GM19099 (cell line): ENCODE results near the gene AFAP1.

Experiments
- POLR2A ChIP-seq: IDR thresholded peaks from 3 replicates; pipeline ENCODE4 v1.6.1; 2011; ENCODE audit warnings: low read depth; ENCODE audit not compliant: insufficient read length; ENCODE audit errors: extremely low read depth

Gene AFAP1

DNA sequence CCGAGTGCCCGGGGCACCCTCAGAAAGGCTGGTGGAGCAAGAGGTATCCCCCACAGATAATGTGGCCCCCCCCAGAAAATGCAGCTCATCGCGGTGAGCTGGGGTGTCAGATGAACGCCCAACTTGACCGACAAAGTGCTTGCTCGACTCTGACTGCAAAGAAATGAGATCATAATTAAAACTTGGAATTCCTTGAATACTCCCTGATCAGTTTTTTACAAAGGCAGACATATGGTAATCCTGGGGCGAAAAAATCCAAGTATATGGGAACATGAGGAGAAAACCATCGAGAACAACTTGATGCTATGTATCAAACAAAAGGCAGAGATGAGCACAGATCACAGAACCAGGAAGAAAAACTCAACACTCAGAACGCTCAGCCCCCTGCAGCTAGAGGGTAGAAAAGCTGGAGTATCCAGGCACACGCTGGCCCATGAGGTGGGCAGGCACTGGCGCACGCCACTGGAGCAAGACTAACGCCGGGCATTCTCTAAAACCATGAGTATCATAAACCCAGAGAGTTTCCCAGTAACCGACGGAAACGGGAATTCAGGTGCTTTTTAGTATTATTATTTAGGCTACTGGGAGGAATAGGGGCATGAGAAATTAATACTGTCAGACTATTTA, 127.3 kb downstream of the AFAP1 start:
- TF ChIP-seq POLR2A, result no peak

DNA sequence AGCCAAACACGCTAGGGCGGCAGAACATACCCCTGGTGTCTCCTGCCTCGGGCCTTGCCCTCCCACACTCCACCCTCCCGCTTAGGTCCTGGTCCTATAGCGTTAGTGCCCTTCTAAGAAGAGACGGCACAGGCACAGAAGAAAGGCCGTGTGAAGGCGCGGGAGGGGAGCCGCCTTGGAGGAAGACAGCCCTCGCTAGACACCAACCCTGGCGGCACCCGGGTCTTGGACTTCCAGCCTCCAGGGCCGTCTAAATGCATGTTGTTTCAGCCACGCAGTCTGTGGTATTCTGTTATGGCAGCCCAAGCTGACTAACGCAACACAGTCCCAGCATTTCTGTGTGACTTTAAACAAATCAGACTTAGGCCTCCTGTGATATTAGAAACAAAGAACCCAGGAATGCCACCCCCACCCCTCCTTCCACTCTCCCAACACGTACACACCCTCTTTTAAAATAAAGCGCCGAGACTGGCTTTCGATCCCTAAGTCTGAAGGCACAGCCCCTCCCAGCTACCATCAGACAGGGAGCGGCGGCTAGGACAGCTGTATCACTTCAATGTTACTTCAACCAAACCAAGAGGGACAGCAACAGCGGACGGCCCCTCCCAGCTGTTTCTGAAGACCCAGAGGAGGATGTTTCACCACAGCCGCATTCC, 128.0 kb downstream of the AFAP1 start:
- TF ChIP-seq POLR2A, result no peak

DNA sequence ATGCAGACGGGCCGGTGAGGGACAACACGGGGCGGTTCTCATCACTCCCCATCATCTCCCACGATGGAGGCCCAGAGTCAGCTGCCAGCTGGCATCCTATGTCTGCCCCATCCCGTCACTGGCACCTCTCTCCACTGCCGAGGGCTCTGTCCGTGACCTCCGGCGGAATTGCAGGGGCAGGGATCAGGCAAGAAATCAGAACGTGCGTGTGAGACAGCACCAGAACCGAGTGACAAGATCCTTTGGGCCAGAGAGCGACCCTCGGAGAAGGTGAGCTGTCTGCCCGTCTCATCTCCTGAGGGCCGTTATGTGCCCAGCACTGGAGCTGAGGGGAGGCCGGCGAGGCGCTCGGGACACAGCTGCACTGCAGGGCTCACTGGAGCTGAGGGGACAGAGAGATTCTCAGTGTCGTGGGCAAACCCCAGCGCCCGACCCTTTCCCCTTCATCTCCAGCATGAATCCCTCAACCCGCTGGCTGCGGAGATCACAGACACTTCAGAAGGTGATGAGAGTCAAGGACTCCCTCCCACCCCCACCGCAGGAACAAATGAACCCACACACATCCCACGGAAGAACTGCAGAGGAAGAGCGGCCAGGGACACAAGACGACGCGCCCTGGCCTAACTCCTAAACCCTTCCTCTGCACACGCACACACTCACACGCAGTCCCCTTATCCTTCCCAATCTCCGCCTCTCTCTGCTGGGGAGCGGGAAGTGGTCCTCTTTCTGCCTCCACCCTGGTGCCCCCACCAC, 128.7 kb downstream of the AFAP1 start:
- TF ChIP-seq POLR2A, result no peak

DNA sequence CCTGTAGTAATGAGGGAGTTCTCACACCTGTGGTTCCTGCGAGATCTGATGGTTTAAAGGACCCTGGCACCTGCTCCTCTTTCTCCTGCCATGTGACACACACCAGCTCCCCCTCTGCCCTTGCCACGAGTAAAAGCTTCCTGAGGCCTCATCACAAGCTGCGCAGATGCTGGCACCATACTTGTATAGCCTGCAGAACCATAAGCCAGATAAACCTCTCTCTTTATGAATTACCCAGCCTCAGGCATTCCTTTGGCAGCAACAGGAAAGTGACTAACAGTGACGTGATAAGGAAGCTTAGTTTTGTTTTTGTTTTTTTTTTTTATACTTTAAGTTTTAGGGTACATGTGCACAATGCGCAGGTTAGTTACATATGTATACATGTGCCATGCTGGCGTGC, 130.9 kb downstream of the AFAP1 start:
- TF ChIP-seq POLR2A, result no peak

DNA sequence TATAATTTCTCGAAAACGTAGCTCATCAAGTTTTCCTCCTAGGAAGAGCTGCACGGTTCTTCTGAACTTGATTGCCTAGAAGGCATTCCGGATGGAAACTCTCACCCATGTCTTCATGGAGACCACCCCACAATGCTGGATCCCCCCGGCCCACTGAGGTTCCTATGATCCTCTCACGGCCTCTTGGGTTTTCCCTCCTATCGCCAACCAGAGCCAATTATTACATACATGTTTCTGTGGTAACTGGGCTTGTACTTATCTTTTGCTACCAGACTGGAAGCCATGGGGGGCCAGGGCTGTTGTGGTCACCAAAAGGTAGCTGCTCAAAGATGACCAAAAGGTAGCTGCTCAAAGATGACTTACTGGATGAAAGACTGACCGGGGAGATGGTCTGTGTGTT, 131.5 kb downstream of the AFAP1 start:
- TF ChIP-seq POLR2A, result no peak

DNA sequence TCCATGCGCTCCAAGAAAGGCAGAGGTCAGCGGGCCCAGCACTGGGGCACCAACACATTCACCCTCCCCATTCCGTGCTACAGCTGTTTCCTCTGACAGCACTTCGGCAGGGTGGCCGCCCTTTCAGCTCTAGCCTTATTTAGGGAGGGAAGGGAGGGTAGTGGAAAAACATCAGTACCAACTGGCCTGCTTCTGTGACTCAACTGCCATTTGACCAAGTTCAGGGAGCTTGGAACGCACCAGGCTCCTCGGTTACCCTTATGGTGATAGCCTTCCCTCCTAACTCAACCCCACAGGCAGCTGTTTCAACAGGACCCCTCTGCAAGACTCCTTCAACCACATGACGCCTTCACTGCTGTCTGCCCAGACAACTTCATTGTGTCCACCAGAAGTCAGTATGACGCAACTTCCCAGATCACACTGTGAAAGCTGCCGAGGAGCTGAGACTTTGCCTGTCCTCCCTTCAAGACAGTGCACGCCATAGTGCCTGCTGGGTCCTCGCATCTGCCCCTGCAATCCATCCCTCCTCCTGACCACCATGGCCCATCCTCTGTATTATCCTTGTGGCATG, 132.2 kb downstream of the AFAP1 start:
- no peak for TF ChIP-seq POLR2A

DNA sequence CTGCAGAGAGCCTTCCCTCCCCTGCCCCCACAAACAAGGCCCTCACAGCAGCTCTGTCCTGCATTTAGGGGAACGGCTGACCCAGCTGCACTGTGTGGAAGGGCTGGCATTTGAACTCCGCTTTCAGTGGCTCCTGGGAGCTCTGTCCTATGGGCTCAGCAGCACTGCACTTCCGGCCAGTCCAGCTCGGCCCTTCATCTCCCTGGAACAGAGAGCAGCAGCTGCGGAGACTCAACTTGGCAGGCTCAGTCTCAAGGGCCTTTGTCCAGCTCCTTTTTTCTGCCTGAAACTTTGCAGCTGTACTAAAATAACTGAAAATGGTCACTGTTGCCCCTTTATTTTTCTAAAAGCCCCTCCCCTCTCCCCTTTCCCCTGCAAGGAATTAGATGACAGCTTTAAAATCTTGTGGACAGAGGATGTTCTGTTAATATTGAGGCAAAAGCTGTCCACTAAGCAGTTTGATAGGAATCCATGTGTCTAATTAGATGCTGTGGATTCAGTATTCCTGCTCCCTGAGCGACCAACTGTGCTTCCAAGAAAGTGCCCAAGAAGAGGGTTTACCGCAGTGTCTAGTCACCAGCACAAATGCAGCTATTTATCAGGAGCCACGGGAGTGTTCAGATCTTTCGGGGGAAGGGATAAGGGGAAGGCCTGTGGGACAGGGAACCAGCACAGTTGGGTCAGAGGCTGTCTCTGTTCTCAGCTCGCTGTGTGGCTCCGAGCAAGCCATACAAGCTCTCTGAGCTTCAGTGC, 133.1 kb downstream of the AFAP1 start:
- no peak for TF ChIP-seq POLR2A

DNA sequence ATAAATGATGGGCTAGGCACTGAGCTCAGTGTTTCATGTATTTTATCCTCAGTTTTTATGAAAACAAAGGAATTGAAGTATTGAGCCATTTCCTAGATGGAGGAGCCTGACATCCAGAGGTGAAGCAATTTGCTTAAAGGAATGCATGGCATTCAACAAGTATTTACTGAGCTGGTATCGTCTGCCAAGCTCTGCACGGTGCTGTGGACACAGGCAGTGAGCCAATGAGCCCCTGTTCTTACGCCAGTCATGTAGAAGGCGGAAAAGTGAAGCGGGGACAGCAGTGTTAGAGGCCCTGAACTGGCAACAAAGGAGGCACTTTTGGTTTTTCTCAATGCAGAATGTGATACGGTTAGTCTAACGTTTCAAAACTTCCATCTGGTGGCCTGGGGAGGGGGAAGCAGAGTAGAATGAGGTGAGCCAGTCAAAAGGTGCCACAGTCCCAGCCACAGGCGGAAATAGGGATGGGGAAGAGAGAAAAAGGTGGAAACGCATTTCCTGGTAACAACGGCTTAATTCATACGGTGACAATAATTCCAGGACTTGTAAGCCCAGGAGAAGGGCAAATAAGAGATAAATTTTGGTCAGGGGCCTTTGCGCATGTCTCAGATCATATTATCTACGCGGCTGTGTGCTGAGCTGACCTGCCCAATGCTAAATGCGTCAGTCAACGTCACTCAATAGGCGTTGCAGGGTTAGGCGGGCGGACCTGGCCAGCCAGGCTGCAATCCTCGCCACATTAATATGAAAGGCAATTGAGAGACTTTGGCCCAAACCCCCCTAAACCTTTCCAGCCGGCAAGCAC, 133.9 kb downstream of the AFAP1 start:
- no peak for TF ChIP-seq POLR2A

DNA sequence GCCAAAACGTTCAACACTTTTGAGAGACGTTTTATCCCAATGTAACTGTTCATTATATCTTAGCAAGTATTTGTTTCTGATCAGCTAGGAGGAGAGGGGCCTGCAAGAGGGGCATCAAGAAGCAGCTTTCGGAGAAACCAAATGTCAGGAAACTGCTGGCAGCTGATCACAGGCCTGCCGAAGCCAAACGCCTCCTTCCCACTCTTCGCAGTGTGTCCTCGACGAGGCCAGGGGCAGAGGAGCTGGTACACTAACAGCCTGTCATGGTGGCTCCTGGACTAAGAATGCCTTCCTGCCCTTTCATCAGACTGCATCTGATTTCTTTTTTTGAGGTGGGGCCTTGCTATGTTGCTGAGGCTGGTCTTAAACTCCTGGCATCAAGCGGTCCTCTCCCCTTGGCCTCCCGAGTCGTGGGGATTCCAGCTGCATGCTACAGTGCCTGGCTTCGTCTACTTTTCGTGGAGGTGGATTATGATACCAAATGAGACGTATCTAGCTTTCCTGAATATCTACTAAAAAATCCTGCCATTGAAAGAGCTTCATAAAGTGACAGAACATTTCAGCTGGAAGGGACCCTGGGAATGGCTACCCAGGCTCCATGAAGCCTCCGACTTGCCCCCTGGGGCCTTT, 134.8 kb downstream of the AFAP1 start:
- TF ChIP-seq POLR2A, result no peak

DNA sequence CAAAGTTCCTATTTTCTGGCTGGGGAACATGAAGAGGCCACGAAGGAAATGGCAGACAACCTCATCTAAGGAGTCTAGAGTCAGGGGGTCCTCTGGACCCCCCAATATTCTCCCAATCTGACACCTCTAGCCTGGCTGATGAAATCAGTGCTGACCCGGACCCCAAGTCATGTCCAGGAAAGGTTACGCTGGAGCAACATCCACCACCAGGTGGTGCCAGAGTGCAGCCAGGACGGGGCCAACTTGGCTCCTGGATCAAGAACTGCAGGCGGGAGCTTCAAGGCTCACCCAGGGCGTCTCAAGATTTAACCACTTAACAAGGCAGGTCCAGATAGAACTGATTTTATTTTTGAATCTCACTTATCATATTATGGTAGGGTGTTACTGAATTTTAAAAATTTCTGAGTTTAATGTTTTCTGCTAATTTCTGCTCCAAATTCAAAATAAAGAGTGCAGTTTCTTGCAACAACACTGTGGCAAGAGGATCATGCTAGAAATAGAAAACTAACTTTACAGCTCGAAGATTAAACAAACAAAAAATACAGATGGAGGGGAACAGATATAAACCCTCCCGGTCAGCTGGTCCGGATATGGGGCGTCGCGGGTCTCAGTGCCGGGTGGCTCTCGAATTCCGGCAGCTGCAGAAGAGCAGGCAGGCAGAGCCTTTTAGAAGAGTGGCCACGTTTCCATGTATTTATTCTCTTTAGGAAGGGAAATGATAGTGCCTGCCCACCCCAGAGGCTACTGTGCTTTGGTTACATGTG, 135.5 kb downstream of the AFAP1 start:
- TF ChIP-seq POLR2A, result no peak

DNA sequence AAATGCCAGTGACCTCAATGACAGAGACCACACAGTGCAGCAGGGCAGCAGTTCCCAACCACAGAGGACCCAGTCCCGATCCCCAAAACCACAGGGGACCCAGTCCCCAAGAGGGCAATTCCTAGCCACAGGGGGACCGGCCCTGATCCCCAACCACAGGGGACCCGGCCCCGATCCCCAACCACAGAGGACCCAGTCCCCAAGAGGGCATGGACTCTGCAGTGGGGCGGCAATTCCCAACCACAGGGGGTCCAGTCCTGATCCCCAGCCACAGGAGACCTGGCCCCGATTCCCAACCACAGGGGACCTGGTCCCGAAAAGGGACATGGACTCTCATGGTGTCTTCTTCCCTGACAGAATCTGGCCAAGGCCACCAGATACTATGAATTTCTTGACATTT, 136.3 kb downstream of the AFAP1 start:
- TF ChIP-seq POLR2A, result no peak

DNA sequence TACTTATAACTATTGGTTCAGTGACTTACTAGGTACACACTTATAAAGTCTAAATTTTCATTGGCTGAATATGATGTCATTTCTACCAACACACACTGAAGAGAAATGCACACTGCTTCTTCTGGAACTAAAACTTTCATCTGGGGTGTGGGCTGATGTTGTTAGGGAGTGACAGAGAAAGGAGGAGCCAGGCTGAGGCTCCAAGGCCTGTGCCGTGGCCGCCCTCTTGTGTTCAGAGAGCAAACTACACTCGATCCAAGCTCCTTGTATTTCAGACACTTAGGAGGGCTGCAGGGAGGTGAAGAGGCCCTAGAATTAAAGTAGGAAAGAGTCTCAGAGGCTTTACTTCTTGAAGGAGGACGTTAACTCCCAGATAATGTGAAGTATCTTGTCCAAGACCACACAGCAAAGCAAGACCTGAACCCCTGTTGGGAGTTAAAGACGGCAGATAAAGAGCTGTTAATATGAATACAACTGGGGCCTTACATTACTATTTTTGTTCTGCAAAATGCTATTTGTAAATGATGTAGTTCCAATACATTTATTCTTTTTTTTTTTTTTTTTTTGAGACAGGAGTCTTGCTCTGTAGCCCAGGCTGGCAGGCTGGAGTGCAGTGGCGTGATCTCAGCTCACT, 137.5 kb downstream of the AFAP1 start:
- TF ChIP-seq POLR2A, result no peak

DNA sequence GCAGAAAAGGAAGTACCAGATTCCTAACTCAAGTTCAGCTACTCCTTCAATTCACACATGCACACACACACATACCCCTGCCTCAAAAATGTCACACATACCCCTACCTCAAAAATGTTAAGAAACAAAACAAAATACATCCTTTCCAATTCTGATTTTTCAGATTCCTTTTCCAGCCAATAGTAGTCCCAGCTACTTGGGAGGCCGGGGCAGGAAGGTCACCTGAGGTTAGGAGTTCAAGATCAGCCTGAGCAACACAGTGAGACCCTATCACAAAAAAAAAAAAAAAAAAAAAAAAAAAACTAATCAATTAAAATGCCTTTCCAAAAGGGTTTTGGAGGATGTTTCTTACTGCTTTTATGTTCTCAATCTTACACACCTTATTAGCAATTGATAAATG, 138.0 kb downstream of the AFAP1 start:
- no peak for TF ChIP-seq POLR2A

DNA sequence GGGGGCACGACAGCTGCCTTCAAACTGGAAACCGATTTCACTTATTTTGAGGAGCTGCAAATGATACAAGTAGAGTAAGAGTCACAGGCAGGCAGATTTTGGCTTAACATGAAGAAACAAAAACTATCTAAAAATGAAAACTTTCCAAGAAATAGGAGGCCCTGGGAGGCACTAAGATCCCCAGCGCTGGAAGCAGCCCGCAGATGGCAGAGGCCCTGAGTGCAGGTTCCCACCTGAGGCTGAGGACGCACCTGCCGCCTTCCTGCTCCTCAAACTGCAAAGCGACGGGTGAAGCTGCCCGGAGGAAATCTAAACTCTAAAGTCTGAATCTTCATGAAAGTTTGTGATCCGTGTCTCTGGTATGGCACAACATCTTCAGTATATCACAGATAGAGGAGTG, 138.7 kb downstream of the AFAP1 start:
- TF ChIP-seq POLR2A, result no peak
